COR-L47 (cell line): ENCODE measurements around the gene STX8.
"Not testable (repeated sequence)": the region's sequence is repeated elsewhere in the genome, so short reads cannot be mapped to it uniquely, and the experiment has no call there.

Experiments
- DNase-seq: peaks from one replicate; lab custom pipeline; 2025; lab: John Stamatoyannopoulos, UW

STX8 gene, protein sequence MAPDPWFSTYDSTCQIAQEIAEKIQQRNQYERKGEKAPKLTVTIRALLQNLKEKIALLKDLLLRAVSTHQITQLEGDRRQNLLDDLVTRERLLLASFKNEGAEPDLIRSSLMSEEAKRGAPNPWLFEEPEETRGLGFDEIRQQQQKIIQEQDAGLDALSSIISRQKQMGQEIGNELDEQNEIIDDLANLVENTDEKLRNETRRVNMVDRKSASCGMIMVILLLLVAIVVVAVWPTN

DNA sequence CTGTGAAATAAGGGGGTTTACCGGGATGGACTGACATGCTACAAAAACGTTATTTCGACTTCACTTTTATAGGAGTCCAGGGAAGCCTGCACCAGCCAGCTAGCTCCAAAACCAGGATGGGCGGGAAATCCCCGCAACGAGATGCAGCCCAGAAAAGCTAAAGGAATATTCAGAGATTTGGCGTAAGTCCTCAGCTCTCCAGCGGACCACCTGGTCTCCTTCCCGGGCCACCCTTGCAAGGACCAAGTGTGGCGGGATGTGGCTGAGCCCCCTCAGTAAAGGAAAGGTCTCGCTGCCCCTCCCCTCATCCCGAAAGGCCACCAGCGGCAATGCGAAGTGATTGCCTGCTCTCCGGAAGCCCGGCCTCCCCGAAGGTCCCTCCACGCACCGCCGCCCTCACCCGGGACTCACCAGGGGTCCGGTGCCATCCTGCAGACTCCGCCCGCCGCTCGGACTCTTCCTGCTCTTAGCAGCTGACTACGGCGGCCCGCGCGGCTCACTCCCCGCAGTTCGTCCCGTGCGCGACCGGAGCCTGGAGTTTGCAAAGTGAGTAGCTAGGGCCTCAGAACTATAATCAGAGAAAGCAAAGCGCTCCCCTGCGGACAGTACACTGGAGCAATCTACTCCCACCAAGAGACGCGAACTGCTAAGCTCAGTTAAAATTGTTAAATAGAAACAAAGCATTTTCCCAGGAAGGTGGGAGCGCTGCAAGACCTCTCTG lies at the start of gene STX8:
Gene STX8 (minus strand): TSS at position 440 of the 721 bp plus-strand sequence. CDS start 12 bp downstream, at position 428.
- DNase-seq: peak; percentile 56

DNA sequence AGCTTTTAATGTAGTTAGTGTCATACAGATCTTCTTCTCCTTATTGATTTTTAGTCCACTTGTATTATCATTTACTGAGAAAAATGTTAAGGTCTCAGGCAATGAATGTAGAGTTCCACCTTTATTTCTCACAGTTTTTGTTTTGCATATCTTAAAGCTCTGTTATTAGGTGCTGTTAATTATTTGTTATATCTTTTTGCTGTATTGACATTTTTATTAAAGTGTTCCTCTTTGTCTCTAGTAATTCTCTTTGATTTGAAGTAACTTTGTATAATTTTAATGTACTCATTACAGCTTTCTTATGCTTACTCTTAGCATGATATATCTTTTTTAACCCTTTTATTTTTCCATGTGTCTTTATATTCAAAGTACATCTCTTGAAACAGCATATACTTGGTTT lies 47.3 kb upstream of the STX8 start:
- DNase-seq: no peak

DNA sequence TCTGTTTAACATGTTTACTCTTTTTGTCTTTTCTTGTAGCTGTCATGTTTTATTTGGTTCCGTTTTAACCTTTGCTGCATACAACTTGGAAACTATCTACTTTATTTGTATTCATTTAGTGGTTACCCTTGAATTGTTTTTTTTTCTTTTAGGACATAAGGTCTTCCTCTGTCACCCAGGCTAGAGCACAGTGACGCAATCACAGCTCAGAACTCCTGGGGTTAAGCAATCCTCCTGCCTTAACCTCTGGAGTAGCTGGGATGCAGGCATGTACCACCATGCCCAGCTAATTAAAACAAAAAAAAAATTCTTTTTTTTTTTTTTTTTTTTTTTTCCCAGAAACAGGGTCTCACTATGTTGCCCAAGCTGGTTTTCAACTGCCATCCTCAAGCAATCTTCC lies 39.9 kb upstream of the STX8 start:
- DNase-seq: no peak

DNA sequence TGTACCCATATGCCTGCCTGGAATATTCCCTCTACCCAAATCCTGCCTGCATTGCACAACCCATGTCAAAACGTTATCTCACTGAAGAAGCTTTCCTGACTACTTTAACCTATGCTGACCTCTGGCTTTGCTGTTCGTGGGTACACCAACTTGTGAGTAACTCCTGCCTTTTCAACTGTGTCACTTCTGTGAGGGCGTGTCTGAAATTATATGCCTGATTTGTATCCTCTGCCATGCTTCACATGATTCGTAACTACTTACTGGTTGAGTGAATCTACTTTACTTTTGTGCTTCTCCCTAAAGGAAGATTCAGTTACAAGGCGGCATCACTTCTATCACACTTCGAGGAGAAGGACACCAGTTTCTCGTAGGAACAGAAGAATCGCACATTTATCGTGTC lies 36.4 kb upstream of the STX8 start:
- no peak for DNase-seq

DNA sequence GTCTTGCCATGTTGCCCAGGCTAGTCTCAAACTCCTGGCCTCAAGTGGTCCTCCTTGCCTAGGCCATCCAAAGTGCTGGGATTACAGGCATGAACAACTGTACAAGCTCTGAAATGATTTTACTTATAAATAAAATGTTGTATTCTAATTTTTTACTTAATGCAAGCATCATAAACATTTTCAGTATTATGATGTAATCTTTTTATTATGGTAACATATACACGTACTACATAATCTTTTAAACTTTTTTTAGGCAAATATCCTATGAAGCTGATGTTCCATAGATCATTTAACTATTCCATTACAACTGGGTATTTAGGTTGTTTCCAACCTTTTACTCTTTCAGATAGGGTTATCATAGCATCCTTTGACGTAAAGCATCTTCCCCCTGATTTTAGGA lies 35.9 kb upstream of the STX8 start:
- DNase-seq: no peak

DNA sequence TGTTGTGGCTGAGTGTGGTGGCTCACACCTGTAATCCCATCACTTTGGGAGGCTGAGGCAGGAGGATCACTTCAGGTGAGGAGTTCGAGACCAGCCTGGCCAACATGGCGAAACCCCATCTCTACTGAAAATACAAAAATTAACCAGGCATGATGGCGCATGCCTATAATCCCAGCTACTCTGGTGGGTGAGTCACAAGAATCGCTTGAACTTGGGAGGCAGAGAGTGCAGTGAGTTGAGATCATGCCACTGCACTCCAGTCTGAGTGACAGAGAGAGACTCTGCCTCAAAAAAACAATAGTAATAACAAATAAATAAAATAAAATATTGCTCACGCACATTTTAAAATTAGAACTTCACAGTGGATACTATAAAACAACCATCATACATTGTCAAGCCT lies 31.4 kb upstream of the STX8 start:
- DNase-seq: not testable (repeated sequence)

DNA sequence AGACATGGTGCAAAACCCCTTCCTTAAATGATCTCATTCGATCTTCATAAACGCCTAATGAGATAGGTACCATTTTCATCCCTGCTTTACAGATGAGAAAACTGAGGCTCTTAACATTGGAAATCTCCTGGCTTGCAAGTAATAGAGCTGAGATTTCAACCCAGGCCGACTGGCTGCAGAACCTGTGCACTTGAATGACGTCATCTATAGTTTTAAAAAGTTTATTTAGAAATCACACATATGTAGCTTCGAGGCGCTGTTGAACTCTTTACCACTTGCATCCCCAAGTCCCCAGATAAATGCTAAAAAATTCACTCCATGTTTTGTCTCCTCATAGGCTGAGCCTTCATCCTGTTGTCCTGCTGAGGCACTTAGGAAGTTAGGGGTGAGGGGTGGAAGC lies 30.8 kb upstream of the STX8 start:
- DNase-seq: no peak

DNA sequence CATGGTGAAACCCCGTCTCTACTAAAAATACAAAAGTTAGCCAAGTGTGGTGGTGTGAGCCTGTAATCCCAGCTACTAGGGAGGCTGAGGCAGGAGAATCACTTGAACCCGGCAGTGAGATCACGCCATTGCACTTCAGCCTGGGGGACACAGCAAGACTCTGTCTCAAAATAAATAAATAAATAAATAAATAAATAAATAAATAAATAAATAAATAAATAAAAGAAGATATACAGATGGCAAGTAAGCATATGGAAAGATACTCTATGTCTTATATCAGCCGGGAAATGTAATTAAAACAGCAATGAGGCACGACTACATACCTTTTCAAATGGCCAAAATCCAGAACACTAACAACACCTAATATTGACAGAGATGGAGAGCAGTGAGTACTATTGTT lies 29.0 kb upstream of the STX8 start:
- DNase-seq: not testable (repeated sequence)

DNA sequence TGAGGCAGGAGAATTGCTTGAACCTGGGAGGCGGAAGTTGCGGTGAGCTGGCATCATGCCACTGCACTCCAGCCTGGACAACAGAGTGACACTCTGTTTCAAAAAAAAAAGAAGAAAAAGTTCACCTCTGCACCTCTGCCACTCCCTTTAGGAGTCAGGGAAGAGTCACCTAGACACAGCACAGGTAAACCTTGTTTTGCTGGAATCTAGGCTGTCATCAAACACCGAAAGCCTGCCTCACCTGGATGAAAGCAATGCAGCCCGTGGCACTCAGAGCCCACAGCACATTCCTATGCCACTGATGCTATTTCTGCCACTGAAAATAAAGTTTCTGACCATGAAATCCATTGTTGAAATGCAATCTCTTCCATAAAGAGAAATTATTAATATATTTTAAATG lies 23.0 kb upstream of the STX8 start:
- DNase-seq: no peak

DNA sequence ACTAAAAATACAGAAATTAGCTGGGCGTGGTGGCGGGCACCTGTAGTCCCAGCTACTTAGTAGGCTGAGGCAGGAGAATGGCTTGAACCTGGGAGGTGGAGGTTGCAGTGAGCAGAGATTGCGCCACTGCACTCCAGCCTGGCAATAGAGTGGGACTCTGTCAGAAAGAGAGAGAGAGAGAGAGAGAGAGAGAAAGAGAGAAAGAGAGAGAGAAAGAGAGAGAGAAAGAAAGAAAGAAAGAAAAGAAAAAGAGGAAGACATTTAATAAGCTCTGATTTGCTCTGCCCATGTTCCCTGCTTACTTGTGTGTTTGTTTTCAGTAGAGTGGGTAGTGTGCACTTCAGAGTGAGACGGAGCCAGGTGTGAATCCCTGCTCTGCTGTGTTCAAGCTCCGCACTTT lies 22.0 kb upstream of the STX8 start:
- not testable (repeated sequence) for DNase-seq

DNA sequence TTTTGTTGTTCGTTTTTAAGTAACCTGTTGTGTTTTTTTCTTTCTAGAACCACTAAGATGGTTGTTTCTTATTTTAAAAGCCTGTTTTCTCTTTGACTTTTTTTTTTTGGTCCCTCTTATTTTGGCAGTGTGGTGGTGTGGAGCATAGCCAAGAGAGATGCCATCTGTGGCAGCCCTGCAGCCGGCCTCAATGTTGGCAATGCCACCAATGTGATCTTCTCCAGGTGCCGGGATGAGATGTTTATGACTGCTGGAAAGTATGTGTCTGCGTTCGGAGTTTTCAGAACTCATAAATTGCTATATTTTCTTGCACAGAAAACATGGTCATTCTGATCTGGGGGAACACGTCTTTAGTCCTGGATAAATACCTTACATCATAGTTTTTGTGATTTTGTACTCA lies 18.4 kb upstream of the STX8 start:
- DNase-seq: no peak

DNA sequence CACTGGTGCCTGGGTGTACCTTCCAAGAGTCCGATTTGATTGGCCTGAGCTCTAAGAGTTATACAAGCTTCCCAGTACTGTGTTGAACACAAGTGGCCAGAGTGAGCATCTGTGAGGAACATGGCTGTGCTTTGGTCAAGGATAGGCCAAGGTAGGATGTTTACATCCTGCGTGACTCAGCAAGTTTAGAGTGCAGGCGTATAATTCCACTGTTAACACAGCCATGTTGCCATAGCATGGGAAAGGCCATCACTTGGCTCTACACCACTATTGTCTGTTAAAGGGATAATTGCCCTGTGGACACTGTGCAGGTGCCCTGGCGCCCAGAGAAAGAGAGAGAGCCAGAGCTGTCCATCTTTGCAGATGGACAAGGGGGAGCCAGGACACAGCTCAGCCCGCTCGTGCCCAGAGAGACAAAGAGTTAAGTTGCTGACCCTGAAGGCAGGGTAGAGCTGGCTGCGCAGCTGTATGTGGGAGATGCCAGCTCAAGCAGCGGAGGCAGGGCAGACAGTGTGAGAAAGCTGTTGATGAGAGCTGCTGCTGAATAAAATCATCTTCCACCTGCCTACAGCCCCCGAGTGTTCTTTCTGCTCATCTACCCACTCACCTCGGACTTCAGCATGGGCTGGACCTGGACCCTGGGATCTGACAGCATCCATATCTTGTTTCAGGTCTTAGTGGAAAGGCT lies 12.5 kb upstream of the STX8 start:
- no peak for DNase-seq

DNA sequence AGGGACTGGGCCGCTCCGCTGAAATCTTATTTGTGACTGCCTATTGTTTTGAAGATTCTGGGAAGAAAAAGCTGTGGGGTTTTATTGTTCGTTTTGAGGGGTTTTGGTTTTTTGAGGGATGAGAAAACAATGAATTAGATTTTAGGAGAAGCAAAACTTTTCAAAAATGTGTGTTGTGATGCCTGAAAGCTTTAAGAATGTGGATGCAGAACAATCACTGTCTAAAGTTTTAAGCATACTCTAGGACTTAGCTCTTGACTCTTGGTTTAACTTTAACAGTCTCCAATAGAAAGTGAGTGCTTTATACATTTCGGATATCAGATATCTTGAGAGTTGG lies 1.7 kb upstream of the STX8 start:
- no peak for DNase-seq

DNA sequence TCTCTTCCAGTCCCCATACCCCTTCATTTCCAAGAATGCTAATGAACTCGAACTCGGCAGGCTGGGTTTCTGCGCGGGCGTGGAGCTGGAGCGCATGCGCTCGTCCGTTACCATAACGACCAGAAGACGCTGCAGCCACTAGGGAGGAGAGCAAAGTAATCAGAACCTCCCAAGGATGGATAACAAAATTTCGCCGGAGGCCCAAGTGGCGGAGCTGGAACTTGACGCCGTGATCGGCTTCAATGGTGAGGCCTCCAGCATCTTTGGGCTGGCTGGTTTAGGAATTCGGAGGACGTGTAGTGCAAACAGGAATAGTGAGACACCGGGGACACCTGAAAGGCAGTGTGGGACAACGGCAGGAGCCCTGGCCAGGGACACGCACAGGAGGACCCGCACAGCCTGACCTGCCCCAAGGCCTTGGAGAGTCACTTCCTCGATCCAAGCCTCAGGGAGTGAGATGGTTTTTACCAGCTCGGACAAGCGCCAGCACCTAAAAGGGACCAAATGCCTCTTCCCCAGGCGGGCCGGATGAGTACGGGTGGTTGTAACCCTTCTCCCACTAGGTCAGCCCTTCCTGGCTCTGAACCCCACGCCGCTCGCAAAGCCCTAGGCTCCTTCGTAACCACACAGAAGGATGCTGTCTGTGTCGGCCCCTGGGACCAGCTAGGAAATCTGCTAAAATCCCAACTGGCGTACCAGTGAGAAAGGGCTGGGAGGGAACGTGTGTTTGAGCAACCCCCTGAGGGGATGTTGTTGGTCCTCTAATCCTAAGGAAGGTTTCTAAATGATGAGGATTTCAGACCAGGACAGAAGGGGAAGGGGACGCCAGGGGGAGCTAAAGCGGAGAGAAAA lies 1.1 kb upstream of the STX8 start, which contains the start of gene CFAP52:
Gene CFAP52 (plus strand): TSS at position 122 of the 852 bp plus-strand sequence. CDS start 54 bp downstream, at position 176.
- DNase-seq: peak; percentile 10

DNA sequence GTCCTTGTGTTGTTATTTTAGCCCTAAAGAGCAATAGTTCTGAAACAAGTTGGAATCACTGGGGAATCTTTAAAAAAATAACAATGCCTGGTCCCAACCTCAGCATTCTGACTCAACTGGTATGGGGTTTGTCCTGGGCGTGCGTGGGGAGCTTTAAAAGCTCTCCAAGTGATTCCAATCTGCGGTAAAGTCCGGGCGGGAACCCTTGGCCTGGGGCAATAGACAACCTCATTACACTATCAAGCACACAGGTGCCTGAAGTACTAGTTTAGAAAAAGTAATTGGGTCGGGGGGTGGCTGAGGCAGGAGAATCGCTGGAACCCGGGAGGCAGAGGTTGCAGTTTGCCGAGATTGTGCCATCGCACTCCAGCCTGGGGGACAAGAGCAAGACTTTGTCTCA lies 4.4 kb downstream of the STX8 start:
- DNase-seq: no peak

DNA sequence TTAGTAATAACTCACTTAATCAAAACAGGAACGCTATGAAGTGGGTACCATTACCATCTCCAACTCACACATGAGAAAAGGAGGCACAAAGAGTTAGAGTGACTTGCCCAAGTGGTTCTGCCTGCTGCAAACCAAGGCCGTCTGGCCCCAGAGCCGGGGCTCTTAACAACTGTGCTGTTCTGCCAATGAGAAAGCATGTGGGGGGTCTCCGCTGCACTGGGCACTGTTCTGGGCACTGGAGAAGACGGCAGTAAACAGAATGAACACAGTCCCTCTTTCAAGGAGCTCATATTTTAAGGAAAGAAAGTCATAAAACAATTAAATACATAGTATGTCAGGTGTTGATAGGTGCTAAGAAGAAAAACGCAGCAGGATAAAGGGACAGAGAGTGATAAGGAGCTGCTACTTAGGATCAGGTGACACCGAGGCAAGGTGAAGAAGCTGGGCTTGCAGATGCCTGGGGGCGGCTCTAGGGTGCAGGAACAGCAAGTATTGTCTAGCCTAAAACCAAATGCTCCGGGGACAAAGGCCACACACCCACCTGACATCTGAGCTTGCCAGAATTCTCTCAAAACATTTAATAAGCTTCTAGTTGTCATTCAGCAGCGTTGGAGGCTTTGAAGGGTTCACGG lies 6.5 kb downstream of the STX8 start:
- no peak for DNase-seq

DNA sequence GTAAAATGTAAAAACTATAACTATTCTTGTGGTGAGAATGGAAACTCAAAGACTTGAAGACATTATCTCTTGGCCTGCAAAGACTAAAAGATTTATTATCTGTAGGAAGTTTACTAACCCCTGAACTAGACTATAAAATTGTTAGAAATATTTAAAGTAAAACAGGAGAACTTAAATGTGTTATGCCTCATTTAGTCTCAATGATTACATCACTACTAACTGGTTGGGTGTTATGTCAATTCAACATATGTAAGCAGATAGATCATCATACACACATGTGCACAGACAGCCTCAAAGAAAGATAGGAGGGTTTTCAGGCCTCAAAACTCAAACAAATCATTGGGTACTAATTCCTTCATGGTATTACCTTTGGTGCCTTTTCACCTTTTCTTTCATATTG lies 7.6 kb downstream of the STX8 start:
- no peak for DNase-seq

DNA sequence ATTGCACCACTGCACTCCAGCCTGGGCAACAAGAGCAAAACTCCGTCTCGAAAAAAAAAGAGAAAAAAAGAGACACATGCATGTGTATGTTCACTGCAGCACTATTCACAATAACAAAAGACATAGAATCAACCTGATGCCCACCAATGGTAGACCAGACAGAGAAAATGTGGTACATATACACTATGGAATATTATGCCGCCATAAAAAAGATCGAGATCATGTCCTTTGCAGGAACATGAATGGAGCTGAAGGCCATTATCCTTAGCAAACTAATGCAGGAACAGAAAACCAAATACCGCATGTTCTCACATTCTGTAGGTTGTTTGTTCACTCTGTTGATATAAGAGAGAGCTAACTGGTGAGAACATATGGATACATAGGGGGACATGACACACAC lies 8.9 kb downstream of the STX8 start:
- not testable (repeated sequence) for DNase-seq

DNA sequence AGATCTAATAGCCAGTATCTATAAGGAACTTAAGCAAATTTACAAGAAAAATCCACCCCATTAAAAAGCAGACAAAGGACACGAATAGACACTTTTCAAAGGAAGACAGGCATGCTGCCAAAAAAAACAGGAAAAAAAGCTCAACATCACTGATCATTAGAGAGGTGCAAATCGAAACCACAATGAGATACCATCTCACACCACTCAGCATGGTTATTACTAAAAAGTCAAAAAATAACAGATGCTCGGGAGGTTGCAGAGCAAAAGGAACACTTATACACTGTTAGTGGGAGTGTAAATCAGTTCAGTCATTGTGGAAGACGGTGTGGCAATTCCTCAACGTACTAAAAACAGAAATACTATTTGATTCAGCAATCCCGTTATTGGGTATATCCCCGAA lies 9.6 kb downstream of the STX8 start:
- no peak for DNase-seq

DNA sequence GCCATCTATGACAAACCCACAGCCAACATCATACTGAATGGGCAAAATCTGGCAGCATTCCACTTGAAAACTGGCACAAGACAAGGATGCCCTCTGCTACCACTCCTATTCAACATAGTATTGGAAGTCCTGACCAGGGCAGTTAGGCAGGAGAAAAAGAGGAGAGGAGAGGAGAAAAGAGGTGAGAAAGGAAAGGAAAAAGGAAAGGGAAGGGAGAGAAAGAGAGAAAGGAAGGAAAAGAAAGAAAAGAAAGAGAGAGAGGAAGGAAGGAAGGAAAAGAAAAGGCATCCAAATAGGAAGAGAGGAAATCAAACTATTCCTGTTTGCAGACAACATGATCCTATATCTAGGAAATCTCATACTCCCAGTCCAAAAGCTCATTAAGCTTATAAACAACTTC lies 11.5 kb downstream of the STX8 start:
- no peak for DNase-seq

DNA sequence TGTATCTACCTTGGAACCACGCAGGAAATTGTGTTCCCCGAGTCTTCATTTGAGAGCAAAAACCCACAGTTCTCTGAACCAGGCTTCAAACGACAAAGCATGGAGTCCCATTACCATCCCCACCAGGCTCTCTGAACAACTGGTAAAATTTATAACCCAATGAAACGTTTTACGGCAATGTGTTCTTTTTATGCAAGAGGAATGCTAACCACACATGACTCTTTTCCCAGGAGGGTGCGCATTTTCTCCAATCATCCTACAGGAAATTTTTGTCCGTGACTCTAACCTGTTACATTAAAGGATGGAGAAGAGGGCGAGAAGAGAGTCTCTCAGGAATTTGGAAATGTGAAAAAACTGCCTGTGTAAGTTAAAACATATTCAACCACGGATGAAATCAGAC lies 17.8 kb downstream of the STX8 start:
- no peak for DNase-seq
